HG03378 (cell line): ENCODE results near the gene ZC3H13.

Source experiments
- ATAC-seq: cut with Tn5 transposase; IDR thresholded peaks from one replicate; pipeline ENCODE4 v1.9.1; 2021; ENCODE audit warnings: mild to moderate bottlenecking, moderate library complexity; ENCODE audit not compliant: unreplicated experiment

Gene ZC3H13

DNA sequence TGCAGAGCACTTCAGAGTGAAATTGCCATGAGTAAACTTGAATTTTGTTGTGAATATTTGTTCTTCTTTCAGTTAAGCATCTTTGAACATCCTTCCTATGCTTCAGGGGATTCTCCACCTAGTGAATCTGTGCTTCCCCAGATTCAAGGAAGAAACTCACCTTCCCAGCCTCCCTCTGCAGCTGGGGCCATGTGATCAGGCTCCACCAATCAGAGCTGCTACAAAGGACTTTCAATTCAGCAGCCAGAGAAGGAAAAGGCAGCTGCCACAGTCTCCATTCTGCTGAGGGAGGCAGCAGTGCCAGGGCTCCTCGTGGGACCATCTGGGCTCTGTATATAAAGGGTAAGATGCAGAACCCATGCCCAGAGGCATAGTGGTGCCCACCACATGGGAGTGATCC, 111.3 kb downstream of the ZC3H13 start:
- no peak for ATAC-seq

DNA sequence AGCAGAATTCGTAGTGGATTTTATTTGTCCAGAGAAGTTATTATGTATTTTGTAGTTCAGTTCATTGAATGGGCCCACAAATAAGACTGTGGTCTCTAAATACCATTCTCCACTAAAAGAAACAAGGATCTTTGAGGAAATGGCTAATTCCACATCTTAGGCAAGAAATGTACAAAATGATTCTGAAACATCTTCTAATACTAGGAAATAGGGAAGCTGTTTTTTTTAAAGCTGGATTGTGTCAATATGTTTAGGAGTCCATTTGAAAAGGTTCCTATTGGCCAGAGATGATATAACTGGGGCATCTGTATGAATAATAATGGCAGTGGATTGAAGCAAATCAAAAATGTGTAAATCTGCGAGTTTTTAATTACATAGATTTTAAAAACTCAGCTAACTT, 112.5 kb downstream of the ZC3H13 start:
- no peak for ATAC-seq

DNA sequence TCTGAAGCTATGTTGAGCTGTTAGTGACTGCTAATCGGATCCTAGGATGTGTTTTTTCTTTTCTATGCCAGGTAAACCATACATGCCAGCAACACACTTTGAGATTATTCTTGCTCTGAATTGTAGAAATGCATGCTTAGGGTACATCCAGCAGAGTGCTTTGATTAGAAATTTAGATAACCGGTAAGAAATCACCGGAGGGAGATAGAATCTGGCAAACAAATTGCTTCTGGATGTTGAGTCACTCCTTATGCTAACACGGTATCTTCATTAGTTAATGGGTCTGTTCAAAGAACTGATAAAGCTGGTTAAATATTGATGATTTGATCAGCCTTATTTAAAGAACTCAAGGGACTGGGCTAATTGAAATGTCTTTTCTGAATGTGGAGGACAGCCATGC, 115.9 kb downstream of the ZC3H13 start:
- ATAC-seq: no peak

DNA sequence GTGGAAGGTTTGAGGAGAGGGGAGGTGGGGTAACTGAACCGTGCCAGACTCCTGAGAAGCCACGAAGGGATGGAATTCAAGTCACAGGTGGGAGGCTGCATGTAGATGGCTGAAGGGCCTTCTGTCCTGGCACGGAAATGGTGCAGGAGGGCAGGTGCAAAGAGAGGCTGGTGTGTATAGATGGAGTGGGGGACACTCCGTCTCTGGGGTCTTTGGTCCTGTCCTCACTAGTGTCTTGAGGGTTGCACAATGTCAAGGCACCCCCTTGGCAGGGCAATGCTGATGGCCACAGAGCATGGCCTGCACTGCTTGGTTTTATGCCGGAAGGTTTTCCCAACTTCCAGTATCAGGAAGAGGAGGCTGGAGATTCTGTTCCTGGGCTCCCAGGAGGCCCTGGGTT, 118.3 kb downstream of the ZC3H13 start:
- ATAC-seq: no peak

DNA sequence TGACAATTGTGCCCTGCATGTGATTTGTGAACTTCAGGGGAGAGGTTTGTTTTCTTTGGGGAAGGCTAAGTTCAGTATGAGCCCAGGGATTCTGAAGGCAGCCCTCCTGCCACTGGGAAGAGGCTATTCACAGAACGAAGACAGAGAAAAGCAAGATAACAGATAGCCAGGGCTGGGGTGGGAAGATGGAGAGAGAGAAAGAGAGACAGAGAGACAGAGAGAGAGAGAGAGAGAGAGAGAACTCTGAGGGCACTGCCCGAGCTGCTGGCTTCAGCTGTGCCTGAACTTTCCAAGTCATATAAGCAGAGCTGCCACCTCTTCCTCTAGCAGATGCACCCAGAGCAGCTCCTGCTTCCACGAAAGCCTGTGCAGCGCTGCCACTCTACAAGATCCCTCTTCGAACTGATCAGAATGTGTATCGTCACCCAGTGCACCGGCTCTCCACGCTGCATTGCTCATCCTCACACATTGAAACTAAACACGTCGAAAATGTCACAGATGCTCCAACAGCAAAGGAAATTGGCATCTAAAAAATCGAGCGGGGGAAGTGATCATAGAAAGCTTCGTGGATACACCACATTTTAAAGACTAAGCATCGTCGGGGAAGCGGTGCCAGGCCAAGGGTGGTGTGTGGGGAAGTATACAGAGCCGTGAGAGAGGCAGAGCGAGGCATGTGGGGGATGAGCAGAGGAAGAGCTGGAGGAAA, 119.2 kb downstream of the ZC3H13 start:
- no peak for ATAC-seq

DNA sequence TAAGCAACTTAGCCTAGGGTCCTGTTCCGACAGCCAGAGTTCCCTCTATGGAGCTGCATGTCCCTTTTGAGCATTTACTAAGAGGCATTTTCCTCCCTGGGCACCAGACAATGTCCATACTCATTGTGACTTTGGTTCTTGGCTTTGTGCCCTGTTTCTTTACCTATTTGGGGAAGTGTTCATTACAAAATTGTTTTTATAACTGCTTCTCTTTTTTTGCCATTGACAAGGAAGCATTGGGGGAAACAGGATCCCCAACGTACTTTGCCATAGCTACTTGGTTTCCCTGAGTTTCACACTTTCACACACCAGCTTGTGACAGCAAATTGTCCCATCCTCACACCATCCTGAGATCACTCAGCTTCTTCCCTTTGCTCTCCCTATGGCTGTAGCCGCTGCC, 119.9 kb downstream of the ZC3H13 start:
- ATAC-seq: no peak

DNA sequence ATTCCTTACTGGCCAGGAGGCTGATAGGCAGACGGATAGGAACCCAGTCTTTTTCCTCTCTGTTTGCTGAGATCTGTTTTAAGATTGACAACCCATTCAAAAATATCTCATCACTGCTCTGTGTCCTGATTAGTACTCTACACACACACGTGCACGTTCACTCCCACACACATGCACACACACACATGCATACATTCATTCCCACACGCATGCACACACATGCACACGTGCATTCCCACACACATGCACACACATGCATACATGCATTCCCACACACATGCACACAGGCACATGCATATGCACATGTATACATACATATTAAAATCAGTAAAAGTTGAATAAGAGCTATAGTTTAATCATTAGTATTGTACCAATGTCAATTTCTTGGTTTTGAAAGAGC, 120.4 kb downstream of the ZC3H13 start:
- ATAC-seq: no peak

DNA sequence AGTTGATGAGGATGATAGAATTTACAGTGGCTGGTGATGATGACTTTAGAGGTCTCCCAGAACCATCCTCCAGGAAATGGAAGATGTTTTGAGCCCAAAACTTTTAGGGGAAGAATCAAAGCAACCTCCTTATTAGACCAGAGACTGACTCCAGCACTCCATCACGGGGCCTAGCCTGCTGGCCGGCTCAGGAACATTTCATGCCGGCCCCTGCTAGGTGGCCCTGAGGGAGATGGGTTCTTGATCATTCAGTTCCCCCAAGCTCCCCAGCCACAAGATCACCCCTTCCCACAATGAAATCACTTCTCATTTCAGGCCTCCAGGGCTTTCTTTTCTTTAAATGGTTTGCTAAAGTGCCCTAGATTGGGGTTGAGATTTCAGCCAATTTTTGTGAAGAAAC, 121.3 kb downstream of the ZC3H13 start:
- ATAC-seq: no peak

DNA sequence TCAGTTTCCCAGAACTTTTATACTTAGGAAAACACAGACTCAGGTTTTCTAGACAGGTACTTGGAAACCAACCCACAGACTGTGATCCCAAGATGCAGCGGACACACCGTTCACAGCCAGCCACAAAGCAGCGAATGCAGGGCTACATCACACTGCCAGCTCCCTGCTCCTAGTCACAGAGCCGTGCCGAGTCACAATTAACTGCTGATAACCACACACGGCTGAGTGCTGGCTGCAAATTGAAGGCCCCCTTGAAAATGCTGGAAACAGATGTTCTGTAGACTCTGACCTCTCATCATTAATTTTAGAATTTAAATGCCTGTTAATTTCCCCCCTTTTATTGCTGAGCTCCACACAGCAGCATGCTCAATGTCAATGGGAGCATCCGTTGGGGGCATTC, 122.4 kb downstream of the ZC3H13 start:
- ATAC-seq: no peak

DNA sequence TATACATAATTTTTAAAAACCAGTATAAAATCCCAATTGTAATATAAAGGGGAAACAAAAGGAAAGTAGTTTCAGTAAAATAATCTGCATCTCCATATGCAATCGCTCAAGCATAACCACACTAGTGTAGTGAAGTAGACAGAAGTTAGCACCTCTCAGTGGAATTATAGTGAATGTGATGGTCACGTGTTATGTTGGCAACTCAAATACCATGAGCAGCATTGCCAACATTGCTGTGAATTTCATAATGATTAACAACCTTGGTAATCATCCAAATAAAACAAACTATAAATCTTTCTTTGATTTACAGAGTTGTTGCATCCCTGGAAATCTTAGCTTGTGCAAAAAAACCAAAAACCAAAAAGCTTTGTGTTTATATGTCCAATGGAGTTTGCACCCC, 123.7 kb downstream of the ZC3H13 start:
- no peak for ATAC-seq

DNA sequence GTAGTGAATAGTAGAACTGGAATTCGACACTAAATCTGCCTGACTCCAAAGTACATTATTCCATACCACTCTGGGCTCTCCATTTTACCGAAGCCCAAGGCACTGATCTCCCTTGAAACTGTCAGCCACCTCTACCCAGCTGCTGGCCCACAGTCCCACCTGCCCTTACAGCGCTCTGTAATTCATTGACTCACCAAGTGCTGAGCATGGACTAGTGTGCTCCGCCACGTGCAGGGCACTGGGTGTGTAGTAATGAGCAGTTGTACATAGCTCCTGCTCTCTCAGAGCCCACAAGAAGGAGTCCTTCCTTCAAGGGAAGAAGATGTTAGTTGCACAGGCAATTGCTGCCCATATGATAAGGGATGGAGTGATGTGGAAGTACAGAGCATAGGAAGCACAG, 124.4 kb downstream of the ZC3H13 start:
- ATAC-seq: no peak

DNA sequence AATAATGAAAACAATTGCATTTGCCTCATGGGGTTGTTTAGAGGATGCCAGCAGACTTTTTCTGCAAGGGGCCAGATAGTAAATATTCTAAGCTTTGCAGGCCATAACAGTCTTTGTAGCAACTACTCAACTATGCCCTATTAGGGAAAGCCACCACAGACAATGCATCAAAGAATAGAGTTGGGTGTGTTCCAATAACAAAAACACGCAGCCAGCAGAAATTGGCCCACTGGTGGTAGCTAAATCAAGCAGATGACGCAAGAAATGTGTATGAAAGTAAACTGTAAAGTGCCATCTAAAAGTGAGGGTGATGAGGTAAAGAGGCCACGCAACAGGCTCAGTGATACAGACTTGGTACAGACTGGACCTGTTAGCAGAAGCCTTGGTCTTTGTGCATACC, 125.8 kb downstream of the ZC3H13 start:
- no peak for ATAC-seq

DNA sequence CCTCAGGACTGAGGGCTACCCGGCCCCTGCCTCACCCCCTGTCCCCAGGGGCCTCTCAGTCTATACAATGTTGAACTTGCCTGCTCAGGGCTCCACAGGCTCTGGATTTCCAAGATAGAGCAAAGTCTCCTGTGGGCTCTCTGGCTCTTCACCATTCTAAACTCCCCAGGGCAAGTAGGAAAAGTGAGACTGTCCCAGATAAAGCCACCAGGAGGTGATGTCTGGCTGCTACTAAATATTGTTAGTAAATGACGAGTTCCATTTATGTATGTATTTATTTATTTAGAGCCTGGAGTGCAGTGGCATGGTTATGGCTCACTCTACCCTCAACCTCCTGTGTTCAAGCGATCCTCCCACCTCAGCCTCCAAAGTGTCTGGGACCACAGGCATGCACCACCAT, 127.4 kb downstream of the ZC3H13 start:
- no peak for ATAC-seq

DNA sequence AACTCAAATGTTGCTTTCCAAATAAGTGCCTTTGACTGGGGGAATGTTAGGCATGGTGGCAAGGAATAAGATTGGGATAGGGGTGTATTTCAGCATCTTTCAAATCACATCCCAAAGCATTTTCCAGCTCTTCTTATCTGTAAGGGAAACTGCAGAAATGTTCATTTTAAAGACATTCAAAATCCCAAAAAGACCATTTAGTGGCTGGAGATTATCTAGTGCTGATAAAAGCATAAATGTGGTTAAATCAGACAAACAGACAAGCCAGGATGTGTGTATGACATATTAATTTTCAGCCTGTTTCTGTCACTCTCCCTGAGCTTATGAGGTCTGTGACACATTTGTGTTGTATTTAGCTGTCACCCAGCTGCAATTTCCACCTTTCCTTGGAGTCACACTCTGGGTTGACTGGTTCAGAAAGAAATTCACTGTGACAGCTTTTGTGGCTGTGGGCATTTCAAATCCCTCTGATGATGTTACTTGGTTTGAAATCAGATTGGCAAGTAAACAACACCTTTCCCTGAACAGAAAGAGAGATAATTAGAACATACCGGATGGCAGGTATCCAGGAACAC, 131.3 kb downstream of the ZC3H13 start:
- no peak for ATAC-seq

DNA sequence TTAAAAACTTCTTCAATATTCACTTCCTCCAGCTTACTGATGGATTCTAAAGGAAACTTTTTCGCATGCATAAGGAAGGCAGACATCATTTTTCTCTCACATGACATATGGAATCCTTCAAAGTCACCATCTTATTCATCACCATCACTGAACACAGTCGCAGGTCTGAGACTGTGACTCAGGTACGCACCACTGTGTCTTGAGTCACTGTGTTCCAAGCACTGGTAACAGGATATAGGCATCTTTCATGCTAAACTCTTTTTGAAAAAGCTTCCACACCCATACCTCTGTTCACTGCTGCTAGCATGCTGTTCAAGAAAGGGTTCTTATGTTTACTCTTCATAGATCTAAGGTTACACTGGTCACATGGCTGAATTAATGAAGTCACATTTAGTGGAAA, 133.9 kb downstream of the ZC3H13 start:
- no peak for ATAC-seq

DNA sequence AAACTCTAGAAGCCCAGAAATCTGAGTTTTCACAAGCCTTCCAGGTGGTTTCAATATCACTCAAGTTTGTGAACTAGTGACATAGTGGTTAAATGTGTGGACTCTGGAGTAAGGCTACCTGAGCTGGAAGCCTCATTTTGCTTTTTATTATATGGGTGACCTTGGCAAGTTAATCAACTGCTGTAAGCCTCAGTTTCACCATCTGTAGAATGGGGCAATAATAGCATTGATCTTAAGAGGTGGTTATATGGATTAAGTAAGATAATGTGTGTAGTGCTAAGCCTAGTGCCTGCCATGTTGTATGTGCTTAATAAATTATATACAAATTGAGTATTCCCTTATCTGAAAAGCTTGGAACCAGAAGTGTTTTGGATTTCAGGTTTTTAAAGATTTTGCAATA, 135.5 kb downstream of the ZC3H13 start:
- ATAC-seq: no peak

DNA sequence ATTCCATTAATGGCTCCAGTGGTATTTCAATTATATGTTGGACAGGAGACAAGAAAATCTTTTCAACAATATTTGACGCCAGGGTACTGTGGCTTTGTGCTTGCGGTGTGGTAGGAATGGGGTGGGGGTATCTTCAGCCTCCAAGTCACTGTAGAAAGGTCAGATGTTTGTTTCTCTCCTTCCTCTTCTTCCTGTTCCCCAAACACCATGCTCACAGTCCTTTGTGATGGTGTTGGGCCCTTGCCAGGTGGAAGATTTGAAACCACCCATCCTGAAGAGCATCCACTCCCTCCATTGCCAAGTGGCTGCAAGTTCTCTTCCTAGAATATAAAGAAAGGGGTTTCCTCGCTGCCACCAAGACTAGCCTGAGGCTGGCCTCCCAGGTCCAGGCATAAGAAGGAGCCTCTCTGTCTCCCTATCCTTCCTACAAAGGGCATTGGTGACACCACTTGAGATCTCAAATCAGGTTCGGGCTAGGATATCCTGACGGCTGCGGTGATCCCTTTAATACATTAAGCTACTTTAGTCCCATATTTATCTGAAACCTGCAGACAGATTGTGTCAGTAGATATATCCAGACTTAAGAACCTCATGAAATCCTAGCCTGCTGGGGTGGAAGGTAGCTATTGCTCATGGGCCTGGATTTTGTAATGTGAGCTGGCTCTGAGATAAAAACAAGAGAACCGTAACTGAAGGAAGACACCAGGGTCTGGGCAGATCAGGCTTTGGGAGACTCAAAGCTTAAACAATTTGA, 136.7 kb downstream of the ZC3H13 start:
- ATAC-seq: no peak

DNA sequence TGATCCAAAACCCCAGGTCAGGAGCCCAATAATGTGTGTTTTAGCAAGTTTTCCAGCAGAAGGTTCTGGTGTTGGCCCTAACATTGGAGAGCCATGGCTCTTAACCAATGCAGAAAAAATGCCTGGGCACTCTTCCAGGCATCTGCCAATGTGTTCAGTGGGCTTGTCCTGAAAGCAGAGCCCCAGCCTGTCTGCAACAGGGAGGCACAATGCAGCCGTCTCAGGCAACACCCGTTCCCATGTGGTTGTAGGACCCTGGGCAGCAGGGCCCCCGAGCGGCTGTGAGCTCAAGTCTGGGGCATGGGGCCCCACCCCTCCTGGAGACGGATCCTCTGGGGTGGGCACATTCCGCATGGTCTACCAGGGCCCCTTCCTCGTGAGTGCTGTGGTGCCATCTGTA, 142.9 kb downstream of the ZC3H13 start:
- no peak for ATAC-seq

DNA sequence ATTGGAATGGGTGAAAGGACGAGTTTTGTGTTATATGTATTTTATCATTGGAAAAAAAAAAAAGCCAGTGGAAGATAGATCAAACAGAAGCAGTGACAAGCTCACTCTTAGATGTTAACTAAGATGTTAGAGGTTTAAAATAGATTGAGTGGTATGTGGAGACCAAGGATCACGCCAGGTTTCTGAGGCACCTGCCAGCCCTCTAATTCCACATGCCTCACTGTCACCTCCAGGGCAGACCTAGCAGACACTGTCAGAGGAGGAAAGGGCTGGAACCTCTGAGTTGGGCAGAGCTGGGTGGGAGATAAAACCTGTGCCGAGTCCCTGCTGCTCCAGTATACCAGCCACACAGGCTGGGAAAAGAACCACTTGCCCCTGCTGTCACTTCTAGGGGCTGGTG, 143.5 kb downstream of the ZC3H13 start:
- no peak for ATAC-seq

DNA sequence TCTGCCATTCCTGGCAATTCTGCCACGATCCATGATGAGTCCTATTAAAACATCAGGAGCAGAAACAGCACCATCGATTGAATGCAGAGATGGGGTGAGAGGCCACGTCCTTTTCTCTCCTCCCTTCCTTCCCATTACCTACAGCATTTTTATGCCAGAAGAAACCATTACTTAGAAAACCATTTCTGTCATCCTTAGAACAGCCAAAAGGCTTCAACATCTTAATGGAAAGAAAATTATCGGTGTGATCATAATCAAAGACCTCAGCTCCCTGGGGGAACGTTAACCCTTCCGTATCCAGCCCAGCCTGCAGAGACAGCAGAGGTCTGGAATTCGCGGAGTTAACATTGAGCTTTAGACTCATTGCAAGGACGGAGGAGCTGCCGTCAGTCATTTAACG, 145.0 kb downstream of the ZC3H13 start:
- no peak for ATAC-seq
